SK-N-MC (cell line): ENCODE data around the gene TMEM131.

ENCODE experiments used
- EZH2 ChIP-seq: fragments of 200-600 bp; sonication (generic); IDR thresholded peaks from one replicate; pipeline ENCODE4 v1.6.1; 2017; ENCODE audit warnings: antibody characterized with exemption
- POLR2AphosphoS5 ChIP-seq: IDR thresholded peaks from 2 replicates; pipeline ENCODE4 v1.6.1; 2012; ENCODE audit warnings: mild to moderate bottlenecking, low read depth, low read length, borderline replicate concordance

DNA sequence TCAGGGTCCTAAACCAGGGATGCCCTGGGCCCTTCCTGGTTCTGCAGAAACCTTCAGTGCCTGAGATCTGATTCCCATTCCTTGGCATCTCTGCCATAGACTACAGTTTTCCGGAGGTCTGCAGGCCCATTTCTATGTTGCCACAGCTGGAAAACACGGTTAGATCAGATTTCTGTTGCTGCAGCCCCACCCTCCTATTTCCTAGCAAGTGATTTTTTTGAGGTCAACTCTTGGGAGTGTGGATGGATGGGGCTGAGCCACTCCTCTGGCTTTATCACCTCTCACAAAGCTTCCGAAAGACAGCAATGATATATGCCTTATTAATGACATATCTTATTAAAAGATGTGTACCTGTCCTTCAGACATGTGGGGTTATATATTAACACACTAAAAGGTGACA, 226.0 kb downstream of the TMEM131 start:
- TF ChIP-seq EZH2: no peak
- no peak for TF ChIP-seq POLR2AphosphoS5
